Femur (tissue), 1 donor: ENCODE results near the gene UGGT1.
"Not testable (repeated sequence)": the region's sequence is repeated elsewhere in the genome, so short reads cannot be mapped to it uniquely, and the experiment has no call there.

Experiments
- DNase-seq: peaks from one replicate; pipeline ENCODE4 v3.0.0-alpha.2; 2017

The UGGT1 gene

GRCh38 chr2:128115921-128116623, 25.1 kb downstream of the UGGT1 start:
- DNase-seq = no peak

DNA sequence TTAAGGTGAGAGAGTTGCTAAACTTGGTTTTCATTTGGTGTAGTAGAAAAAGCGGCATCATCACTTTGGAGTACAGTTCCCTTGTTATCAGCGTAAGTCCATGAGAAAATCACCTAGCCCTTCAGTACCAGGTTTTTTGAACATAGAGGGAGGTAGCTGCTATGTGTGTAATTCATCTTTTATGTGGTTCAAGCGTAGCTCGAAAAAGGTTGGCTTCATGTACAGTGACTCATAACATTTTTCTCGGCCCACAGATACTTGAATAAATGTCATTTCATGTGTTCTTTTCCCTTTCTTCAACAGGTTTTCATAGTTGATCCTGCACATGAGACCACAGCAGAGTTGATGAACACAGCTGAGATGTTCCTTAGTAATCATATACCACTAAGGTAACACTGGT, 43.6 kb downstream of the UGGT1 start:
- DNase-seq = no peak

DNA sequence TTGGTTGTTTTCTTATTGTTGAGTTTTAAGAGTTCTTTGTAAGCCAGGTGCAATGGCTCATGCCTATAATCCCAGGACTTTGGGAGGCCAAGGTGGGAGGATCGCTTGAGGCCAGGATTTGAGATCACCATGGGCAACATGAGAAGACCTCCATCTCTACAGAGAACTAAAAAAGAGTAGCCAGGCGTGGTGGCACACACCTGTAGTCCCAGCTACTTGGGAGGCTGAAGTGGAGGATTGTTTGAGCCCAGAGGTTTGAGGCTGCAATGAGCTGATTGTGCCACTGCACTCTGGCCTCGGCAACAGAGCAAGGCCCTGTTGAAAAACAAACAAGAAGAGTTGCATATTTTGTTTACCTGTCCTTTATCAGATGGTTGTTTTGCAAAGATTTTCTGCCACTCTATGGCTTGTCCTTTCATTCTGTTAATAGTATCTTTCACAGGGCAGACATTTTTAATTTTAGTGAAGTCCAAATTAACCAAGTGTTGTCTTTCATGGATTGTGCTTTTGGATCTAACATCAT, 46.2 kb downstream of the UGGT1 start:
- DNase-seq = no peak

DNA sequence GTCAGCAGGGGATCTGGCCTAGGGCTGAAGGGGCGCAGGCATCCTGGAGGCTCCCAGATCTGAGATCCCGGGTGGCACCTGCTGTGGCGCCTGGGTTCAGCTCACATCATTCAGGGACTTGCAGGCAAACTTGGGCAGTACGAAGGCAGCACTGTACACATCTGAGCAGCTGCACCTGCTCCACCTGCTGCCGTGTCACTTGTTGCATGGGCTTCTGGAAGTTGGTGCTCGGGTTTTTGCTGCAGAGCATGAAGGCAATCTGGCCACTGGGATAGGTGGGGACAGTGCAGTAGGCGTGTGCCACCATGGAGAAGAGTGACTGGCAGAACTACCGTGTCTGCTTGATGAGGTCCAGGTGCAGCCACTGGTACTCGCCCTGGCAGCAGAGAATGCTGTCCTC, 48.6 kb downstream of the UGGT1 start:
- no peak for DNase-seq

GRCh38 chr2:128145651-128146050, 54.7 kb downstream of the UGGT1 start:
- no peak for DNase-seq

DNA sequence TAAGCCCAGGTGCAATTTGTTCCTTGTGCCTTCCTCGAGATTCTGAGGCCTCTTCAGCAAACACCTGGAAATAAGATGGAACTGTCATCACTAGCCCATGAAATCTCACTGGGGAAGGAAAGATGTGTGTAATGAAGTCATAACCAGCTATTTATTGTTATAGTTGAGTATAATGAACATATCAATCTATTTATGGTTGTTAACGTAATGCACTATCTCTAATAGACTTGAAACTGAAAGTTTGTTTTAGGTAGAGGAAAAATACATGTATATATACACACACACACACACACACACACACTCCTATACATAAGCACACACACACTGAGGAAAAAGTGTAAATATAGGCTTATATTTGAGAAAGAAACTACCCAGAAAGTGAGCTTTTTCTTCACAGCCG, 62.8 kb downstream of the UGGT1 start:
- no peak for DNase-seq

DNA sequence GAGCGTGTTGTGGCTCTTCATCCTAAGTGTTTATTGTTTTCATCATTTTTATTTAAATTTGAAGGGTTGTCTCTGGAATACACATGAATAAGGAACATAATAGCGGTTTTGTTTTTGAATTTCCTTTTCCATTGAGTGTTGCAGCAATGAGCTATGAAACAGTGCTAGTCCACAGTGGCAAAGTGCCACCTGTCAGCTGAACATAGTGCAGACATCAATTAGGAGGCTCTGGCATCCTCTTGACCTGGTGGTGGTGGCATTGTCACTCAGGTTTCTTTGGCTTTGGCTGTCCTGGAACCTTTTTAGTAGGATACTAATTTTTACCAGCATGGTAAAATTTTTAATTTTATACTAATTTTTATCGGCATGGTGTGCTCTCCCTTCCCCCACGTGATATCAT, 63.2 kb downstream of the UGGT1 start:
- DNase-seq = no peak

GRCh38 chr2:128155970-128156369, 65.0 kb downstream of the UGGT1 start:
- no peak for DNase-seq

GRCh38 chr2:128156812-128157211, 65.8 kb downstream of the UGGT1 start:
- no peak for DNase-seq

DNA sequence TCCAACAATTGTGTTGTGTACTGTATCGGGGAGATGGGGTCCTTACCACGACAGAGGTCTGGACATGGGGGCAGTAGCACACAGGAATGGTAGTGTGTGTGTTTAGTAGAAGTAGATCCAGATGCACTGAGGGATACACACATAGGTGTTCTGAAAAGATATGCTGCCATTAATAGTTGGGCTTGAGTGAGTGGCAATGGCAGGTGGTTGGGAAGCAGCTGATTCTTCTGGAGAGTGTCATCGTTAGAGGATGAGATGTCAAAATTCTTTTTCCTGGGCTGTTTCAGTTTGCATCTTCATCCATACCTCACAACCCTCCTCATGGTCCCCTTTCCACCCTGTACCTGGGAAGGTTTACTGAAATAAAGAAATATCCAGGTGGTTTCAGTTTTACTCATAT, 66.6 kb downstream of the UGGT1 start:
- no peak for DNase-seq

- no peak for DNase-seq
Observed at GRCh38 chr2:128158176-128158575, 67.2 kb downstream of the UGGT1 start.

DNA sequence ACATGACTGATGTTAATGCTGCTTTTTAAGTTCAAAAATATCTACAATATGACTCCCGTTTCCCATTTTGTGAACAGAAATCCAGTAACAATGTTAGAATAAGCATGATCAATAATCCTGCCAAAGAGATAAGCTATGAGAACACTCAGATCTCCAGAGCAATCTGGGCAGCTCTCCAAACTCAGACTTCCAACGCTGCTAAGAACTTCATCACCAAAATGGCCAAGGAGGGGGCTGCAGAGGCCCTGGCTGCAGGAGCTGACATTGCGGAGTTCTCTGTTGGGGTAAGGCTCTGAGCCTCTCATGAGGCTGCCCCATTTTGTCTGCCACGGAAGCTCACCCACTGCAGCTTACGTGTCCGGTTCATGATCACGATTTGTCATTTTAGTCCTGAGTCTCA, 68.4 kb downstream of the UGGT1 start:
- DNase-seq = no peak

- no peak for DNase-seq
Observed at GRCh38 chr2:128160616-128161275, 69.7 kb downstream of the UGGT1 start.

DNA sequence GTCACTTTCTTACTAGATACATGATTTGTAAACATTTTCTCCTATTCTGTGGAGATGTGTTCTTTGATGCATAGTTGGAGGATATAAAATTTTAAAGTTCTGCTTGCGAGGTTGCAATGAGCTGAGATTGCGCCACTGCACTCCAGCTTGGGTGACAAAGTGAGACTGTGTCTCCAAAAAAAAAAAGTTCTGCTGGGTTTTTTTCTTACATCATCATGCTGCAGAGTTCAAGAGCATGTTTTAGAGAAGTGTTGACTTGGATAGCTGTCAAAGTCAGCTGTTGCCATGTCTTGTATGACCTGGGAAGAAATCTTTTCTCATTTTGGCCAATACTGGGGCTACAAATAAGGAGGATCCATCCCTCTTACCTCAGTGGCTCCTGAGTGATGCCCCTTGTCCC, 71.3 kb downstream of the UGGT1 start:
- no peak for DNase-seq

GRCh38 chr2:128164311-128164710, 73.3 kb downstream of the UGGT1 start:
- no peak for DNase-seq

- DNase-seq = no peak
Observed at GRCh38 chr2:128166746-128167353, 75.8 kb downstream of the UGGT1 start.

DNA sequence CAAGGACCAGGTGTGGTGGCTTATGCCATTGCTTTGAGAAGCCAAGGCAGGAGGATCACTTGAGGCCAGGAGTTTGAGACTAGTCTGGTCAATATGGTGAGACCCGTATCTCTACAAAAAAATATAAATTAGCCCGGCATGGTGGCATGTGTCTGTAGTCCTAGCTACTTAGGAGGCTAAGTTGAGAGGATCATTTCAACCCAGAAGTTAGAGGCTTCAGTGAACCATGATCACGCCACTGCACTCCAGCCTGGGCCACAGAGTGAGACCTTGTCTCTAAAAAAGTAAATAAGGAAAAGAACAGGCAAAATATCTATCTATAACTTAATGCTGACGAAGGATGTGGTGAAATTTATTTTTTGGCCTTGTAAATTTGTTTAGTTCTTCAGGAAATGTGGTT, 78.1 kb downstream of the UGGT1 start:
- DNase-seq = no peak

- DNase-seq = no peak
Observed at GRCh38 chr2:128169497-128169896, 78.5 kb downstream of the UGGT1 start.

DNA sequence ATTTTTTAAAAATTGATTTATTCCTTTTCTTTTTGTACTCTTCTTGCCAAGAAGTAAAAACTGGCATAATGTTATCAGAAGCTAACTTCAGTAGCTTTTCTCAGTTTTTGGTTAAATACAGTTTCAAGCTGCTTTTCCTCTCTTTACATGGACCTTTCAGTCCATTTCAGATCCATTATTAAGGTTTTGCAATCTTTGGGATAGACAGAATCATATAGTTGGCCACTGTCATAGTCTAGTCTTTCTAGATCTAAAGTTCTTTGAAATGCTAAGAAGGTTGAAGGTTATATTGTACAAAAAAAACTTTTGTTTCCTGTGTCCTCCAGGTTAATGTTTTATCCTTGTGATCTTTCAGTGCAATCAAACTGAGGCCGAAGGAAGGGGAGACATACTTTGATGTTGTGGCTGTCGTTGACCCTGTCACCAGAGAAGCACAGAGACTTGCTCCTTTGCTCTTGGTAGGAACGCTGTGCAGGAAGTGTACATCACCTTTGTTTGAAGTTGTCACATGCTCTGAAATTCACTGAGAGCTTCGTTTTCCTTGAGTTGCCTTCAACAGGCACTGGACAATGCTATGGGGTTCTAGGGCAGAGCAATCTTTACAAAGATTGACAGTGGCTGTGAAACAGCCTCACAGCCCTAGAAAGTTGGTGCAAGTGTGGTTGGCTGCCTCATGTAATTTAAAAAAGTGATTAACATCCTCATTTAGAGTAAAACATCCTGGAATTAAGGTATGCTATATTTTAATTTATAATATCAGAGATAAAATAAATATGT, 79.1 kb downstream of the UGGT1 start:
- DNase-seq = no peak

- DNase-seq = no peak
Observed at GRCh38 chr2:128170776-128171175, 79.8 kb downstream of the UGGT1 start.

DNA sequence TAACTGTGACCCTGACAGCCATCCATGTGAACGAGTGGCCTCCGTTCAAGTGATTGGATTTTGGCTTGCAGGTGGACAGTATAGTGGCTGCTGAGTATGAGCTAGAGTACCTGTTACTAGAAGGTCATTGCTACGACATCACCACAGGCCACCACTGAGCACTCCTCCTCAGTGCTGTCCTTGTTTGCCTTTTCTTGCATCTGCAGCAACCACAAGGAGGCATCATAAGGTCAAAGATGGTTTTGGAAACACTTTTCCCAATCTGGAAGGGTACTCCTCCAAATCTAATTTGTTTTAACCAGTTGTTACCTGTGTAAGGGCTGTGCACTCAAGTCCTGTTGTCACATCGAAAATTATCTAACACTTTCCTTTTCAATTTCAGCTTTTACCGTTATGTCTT, 81.2 kb downstream of the UGGT1 start:
- no peak for DNase-seq

DNA sequence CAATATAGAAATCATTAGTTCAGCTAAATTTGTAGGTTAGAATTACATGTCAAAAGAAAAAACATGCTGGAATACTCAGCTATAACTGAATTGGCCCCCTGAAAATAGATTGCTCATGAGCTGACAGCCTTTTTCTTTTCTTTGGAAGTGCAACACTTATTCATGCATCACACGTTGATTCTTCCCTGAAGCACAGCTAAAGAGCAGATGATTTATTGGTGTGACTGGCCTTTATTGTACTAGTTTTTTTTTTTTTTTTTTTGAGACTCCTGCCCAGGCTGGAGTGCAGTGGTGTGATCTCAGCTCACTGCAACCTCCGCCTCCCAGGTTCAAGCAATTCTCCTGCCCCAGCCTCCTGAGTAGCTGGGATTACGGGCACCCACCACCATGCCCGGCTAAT, 83.1 kb downstream of the UGGT1 start:
- not testable (repeated sequence) for DNase-seq

- DNase-seq = no peak
Observed at GRCh38 chr2:128177315-128177714, 86.3 kb downstream of the UGGT1 start.
